ENCODE data around the gene APOL6. TPM values are rescaled to one million over a fixed set of nuclear protein-coding genes. Genes with fewer than 3 reads are reported as not detected.

Gene APOL6
- total and polyA plus RNA-seq, 10 of the 15 experiments (the other 5 are each of a cell fraction or from before 2014, with no cell fraction given), result 4.3 to 22.9 (median 9.3) TPM

DNA sequence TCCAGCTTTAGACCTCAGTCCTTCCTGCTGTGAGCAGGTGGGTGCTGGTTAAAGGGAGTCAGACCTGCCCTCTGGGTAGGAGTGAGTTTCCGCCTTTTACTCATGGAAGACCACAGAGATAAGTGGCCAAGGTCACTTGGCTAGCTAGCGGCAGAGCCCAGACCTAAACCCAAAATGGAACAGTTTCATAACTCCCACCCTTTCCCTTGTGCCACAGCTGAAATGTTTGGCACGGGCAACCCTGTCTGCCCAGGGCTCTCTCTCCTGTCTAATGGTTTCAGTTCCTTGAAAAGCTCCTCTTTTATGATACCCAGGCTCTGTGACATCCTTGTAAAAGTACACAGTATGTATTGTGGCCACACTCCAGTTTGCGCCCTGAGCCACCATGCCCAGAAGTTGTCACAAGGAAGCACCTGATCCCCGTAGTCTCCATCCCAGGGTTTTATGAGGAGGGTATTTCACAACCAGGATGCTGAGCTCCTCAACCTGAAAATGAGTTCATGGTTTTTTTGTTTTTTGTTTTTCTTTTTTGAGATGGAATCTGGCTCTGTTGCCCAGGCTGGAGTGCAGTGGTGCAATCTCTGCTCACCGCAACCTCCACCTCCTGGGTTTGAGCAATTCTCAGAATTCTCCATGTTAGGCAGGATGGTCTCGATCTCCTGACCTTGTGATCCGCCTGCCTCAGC, 36.2 kb upstream of the APOL6 start (continued):
- TF ChIP-seq BCLAF1 (IDR thresholded peaks at IDR 0.05) (no peak), RUNX3 (IDR thresholded peaks at IDR 0.05; ENCODE audit: low read length) (peak; percentile 50), SMC3 (IDR thresholded peaks at IDR 0.05; ENCODE audit: borderline replicate concordance, low read length) (no peak), BACH1 (IDR thresholded peaks at IDR 0.05; ENCODE audit: borderline replicate concordance) (no peak), IKZF1 (conservative IDR thresholded peaks at IDR 0.05) (peak; percentile 35; the same call in 1 of the 2 replicates), MTA2 (IDR thresholded peaks at IDR 0.05; ENCODE audit: low read depth) (no peak), POLR2A (IDR thresholded peaks at IDR 0.05; ENCODE audit: low read depth, low read length) (no peak), CHD1 (IDR thresholded peaks at IDR 0.05; ENCODE audit: low read depth, low read length) (no peak)

- ChIA-PET RAD21 (ENCODE audit: unreplicated experiment) (no interaction called here), SMC1A (ENCODE audit: uncharacterized antibody, unreplicated experiment) (no interaction called here), CTCF (interaction anchor here (0.7 to 1.2 kb wide), 2 partner anchors 22 to 262 kb away, joined by 3 read pairs; no protein-coding TSS in a partner anchor), POLR2A (no interaction called here)
- 74% methylated on average over 12 of the region's 12 CpGs for WGBS (ENCODE audit: insufficient coverage, insufficient replicate concordance, low lambda C conversion rate, missing lambda C conversion rate)
- in situ Hi-C loops (cut with MboI) (no loop called here), intact Hi-C loops (cut with micrococcal nuclease; ENCODE audit: unreplicated experiment) (no loop called here)
- Histone ChIP-seq H3K9me3 (replicated peaks; ENCODE audit: control insufficient read depth, insufficient read depth, low read length) (no peaks in the 10 kb centered on the region), H3K9ac (ENCODE audit: control insufficient read depth, insufficient read depth, low read length) (no peak overlapping the region), H3K27me3 (replicated peaks in 1 of 2; ENCODE audit: control insufficient read depth in 2 of 2, insufficient read depth in 2 of 2, low read length in 1 of 2) (peaks cover 4 to 5% of the 10 kb centered on the region in 2 experiments; a peak in 3 of 4 replicates), H3K4me1 (ENCODE audit: control insufficient read depth, insufficient read depth, low read length) (peaks cover 10% of the 10 kb centered on the region; the same call in 1 of the 2 replicates), H3K4me2 (ENCODE audit: control insufficient read depth, insufficient read depth) (no peak overlapping the region), H3K27ac (ENCODE audit: control insufficient read depth, insufficient read depth) (no peak overlapping the region), H2AFZ (ENCODE audit: control insufficient read depth, low read depth, low read length) (no peak overlapping the region), H3K36me3 (ENCODE audit: control insufficient read depth in 2 of 2, insufficient read depth in 2 of 2, low read length in 1 of 2) (no peaks in the 10 kb centered on the region), H3K4me3 (no peak overlapping the region), H4K20me1 (ENCODE audit: control insufficient read depth, insufficient read depth) (peaks cover 3% of the 10 kb centered on the region; the same call in 1 of the 2 replicates), H3K79me2 (ENCODE audit: control insufficient read depth, insufficient read depth, low read length) (no peaks in the 10 kb centered on the region)
- TF ChIP-seq CBFB (IDR thresholded peaks at IDR 0.05; ENCODE audit: low read depth) (no peak), ZNF24 (IDR thresholded peaks at IDR 0.05) (no peak), ZSCAN29 (IDR thresholded peaks at IDR 0.05) (no peak)
- TF ChIP-seq, protein P1, sequence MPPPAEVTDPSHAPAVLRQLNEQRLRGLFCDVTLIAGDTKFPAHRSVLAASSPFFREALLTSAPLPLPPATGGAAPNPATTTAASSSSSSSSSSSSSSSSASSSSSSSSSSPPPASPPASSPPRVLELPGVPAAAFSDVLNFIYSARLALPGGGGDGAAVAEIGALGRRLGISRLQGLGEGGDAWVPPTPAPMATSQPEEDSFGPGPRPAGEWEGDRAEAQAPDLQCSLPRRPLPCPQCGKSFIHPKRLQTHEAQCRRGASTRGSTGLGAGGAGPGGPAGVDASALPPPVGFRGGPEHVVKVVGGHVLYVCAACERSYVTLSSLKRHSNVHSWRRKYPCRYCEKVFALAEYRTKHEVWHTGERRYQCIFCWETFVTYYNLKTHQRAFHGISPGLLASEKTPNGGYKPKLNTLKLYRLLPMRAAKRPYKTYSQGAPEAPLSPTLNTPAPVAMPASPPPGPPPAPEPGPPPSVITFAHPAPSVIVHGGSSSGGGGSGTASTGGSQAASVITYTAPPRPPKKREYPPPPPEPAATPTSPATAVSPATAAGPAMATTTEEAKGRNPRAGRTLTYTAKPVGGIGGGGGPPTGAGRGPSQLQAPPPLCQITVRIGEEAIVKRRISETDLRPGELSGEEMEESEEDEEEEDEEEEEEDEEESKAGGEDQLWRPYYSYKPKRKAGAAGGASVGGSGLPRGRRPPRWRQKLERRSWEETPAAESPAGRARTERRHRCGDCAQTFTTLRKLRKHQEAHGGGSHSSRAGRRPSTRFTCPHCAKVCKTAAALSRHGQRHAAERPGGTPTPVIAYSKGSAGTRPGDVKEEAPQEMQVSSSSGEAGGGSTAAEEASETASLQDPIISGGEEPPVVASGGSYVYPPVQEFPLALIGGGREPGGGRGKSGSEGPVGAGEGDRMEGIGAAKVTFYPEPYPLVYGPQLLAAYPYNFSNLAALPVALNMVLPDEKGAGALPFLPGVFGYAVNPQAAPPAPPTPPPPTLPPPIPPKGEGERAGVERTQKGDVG (CRISPR knock-in tag; IDR thresholded peaks at IDR 0.05), result no peak
- BruUV-seq (replicated peaks), result no TSS peak
- no peak for DNase-seq (ENCODE audit: low read depth, low spot score)
- no peak for ATAC-seq
- no peak for FAIRE-seq
Observed at GRCh38 chr22:35612903-35613302, 35.3 kb upstream of the APOL6 start.
